B cell (primary cell): ENCODE results near the gene RAD51B. TPM values are rescaled to one million over a fixed set of nuclear protein-coding genes. Genes with fewer than 3 reads are reported as not detected.

Experiments used
- ATAC-seq: fragments of 200-7000 bp; cut with Tn5 transposase; one replicate; pipeline ENCODE4 v1.10.0; 2021; ENCODE audit warnings: low read depth, mild to moderate bottlenecking, moderate number of reproducible peaks, moderate library complexity
- CTCF ChIA-PET: fragments of 350-600 bp; sonication (Branson Sonifier 250); formaldehyde crosslinking; loops from one replicate; lab custom pipeline; 2021; ENCODE audit warnings: antibody characterized with exemption, inconsistent platforms; lab: Charles Lee
- POLR2A ChIA-PET: fragments of 350-600 bp; sonication (Branson Sonifier 250); formaldehyde crosslinking; loops from one replicate; lab custom pipeline; 2021; ENCODE audit warnings: antibody characterized with exemption; lab: Charles Lee
- DNase-seq: peaks from one replicate; pipeline ENCODE4 v3.0.0; 2013
- H2AFZ ChIP-seq: 2 replicates; pipeline ENCODE4 v1.6.1; 2012; ENCODE audit warnings: mild to moderate bottlenecking, low read depth, low read length; ENCODE audit not compliant: insufficient read depth, poor library complexity, severe bottlenecking
- H3K27ac ChIP-seq, 2 donors: 1 replicate in 1 of 2; 2 replicates in 1 of 2; pipeline ENCODE4 v1.5.1; 2012 to 2013; ENCODE audit warnings: low read length in 2 of 2, mild to moderate bottlenecking in 2 of 2, moderate library complexity in 1 of 2
- H3K27me3 ChIP-seq, 4 experiments: fragments of 200-600 bp in 1 of 4; sonication (generic) in 1 of 4; replicated peaks in 1 of 4; 1 replicate in 2 of 4; 2 replicates in 2 of 4; pipeline versions ENCODE4 v1.6.1 to v1.7.0; 2013 to 2016; ENCODE audit warnings: low read length in 3 of 4, mild to moderate bottlenecking in 2 of 4, mixed read lengths in 1 of 4, moderate library complexity in 1 of 4; ENCODE audit not compliant: insufficient read depth in 4 of 4, control insufficient read depth in 3 of 4; ENCODE audit errors: control extremely low read depth in 1 of 4
- H3K36me3 ChIP-seq, 2 experiments: replicated peaks in 1 of 2; 1 replicate in 1 of 2; 2 replicates in 1 of 2; pipeline versions ENCODE4 v1.6.1 to v1.7.1; 2013; ENCODE audit warnings: low read length in 1 of 2; ENCODE audit not compliant: insufficient read depth in 2 of 2, control insufficient read depth in 1 of 2; ENCODE audit errors: control extremely low read depth in 1 of 2, extremely low read depth in 1 of 2
- H3K4me1 ChIP-seq, 2 donors: fragments of 200-600 bp in 1 of 2; sonication (generic) in 1 of 2; 1 replicate in 1 of 2; 2 replicates in 1 of 2; pipeline versions ENCODE4 v1.5.1 to v1.6.1; 2013 to 2017; ENCODE audit warnings: low read length in 2 of 2; ENCODE audit not compliant: control insufficient read depth in 2 of 2, insufficient read depth in 2 of 2
- H3K4me2 ChIP-seq: replicated peaks from 2 replicates; pipeline ENCODE3; 2012; ENCODE audit warnings: mild to moderate bottlenecking, low read depth, low read length; ENCODE audit not compliant: poor library complexity, severe bottlenecking
- H3K4me3 ChIP-seq, 5 experiments: fragments of 200-600 bp in 1 of 5; sonication (generic) in 1 of 5; 1 replicate in 3 of 5; 2 replicates in 2 of 5; pipeline versions ENCODE4 v1.5.1 to v1.7.0; 2011 to 2016; ENCODE audit warnings: low read length in 4 of 5, mild to moderate bottlenecking in 4 of 5, low read depth in 2 of 5, control low read depth in 1 of 5, moderate library complexity in 1 of 5; ENCODE audit not compliant: insufficient read depth in 1 of 5; ENCODE audit errors: control extremely low read depth in 1 of 5, extremely low read depth in 1 of 5
- H3K79me2 ChIP-seq: fragments of 200-600 bp; sonication (generic); one replicate; pipeline ENCODE4 v1.6.0; 2016; ENCODE audit warnings: low read length; ENCODE audit not compliant: control insufficient read depth, insufficient read depth
- H3K9ac ChIP-seq: fragments of 200-600 bp; sonication (generic); 2 replicates; pipeline ENCODE4 v1.6.1; 2017; ENCODE audit warnings: mild to moderate bottlenecking, low read length, moderate library complexity
- H3K9me3 ChIP-seq, 3 donors: one replicate each; pipeline versions ENCODE4 v1.6.1 to v1.7.1; 2013; ENCODE audit warnings: low read length in 2 of 3; ENCODE audit not compliant: control insufficient read depth in 2 of 3, insufficient read depth in 1 of 3; ENCODE audit errors: control extremely low read depth in 1 of 3
- H4K20me1 ChIP-seq: 2 replicates; pipeline ENCODE4 v1.6.0; 2012; ENCODE audit warnings: mild to moderate bottlenecking, low read length; ENCODE audit not compliant: insufficient read depth, control insufficient read depth, poor library complexity, severe bottlenecking
- H3K27ac Mint-ChIP-seq: one replicate; pipeline ENCODE4 v1.8.0; 2021; ENCODE audit warnings: mixed read lengths
- H3K27me3 Mint-ChIP-seq: one replicate; pipeline ENCODE4 v1.8.0; 2021; ENCODE audit warnings: mixed read lengths
- H3K4me1 Mint-ChIP-seq: one replicate; pipeline ENCODE4 v1.8.0; 2021; ENCODE audit warnings: mixed read lengths
- H3K4me3 Mint-ChIP-seq: one replicate; pipeline ENCODE4 v1.8.0; 2021; ENCODE audit warnings: mixed read lengths
- H3K9me3 Mint-ChIP-seq: one replicate; pipeline ENCODE4 v1.8.0; 2022; ENCODE audit warnings: mixed read lengths; ENCODE audit not compliant: insufficient read depth
- EZH2 ChIP-seq: IDR thresholded peaks from 2 replicates; pipeline ENCODE4 v1.6.1; 2012; ENCODE audit warnings: borderline replicate concordance, low read depth, mild to moderate bottlenecking, moderate library complexity, low read length; ENCODE audit not compliant: insufficient read depth, poor library complexity, severe bottlenecking
- WGBS: methylation state at CpG from one replicate; pipeline ENCODE4 v1.1.5; 2013; ENCODE audit warnings: missing lambda C conversion rate; ENCODE audit not compliant: insufficient coverage; 5-methylcytosine and 5-hydroxymethylcytosine counted together
- intact Hi-C: fragments of 100-400 bp; cut with micrococcal nuclease; formaldehyde crosslinking; loops from one replicate; pipeline ENCODE4 v1.10.0; 2022
- polyA plus RNA-seq: library from polyadenylated mRNA; depleted of rRNA; stranded (reverse); fragments of >200 nt; gene quantifications from 2 replicates; pipeline ENCODE4 v1.2.3, GENCODE V29; 2012
- total RNA-seq, 2 donors: library from RNA; stranded (reverse); fragments of 120-200 nt in 1 of 2; gene quantifications; 1 replicate in 1 of 2; 2 replicates in 1 of 2; pipeline versions ENCODE4 v1.2.3 to v1.2.4, GENCODE V29; 2013 to 2022
- TF ChIP-seq, protein P1 (sequence below): fragments of 200-600 bp; IDR thresholded peaks from one replicate; pipeline ENCODE4 v1.8.0; 2022; ENCODE audit warnings: antibody characterized with exemption, mild to moderate bottlenecking

The RAD51B gene
- total and polyA plus RNA-seq, 2 donors (not counting 1 experiment from before 2014, with no cell fraction given) = 6.5 to 60.6 TPM

DNA sequence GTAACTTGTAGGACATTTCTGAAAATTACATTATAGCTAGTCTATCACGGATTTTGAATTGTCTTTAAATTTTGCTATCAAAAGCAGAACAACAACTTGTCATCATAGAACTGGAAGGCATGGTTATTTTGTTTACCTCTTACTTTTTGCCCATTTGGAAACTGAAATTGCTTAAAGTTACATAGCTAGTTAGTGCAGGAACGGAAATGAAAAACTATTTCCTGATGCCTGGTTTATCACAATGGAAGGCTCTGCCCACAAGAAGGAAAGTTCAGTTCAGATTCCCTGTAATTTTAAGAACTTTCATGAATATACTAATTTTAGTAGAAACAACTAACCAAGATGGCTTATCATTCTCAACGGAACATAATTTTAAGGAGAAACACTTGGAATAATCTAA, 427.7 kb downstream of the RAD51B start:
- Histone ChIP-seq H3K9me3 (no peaks in the 10 kb centered on the region), H3K36me3 (no peaks in the 10 kb centered on the region), H3K4me1 (peaks cover 40 to 51% of the 10 kb centered on the region in 2 donors), H3K27ac (no peak overlapping the region), H3K79me2 (peaks cover 24% of the 10 kb centered on the region), H3K4me2 (no peak overlapping the region), H3K9ac (no peak overlapping the region), H3K27me3 (no peaks in the 10 kb centered on the region), H2AFZ (no peak overlapping the region), H4K20me1 (no peaks in the 10 kb centered on the region), H3K4me3 (no peak overlapping the region)
- no CpG with 5 or more reads among the region's 3 CpGs for WGBS
- peaks cover 57% of the 10 kb centered on the region for H3K4me1 Mint-ChIP-seq
- intact Hi-C loops = loop anchor here (5.0 kb wide), 3 partner anchors 80 to 860 kb away; no protein-coding TSS in a partner anchor
- ChIA-PET POLR2A (interaction anchor here (0.8 to 6.6 kb wide), 4 partner anchors 542 to 572 kb away, joined by 3 to 57 read pairs (median 26); partner anchors contain the start of gene ZFP36L1), CTCF (interaction anchor here (0.6 to 11.9 kb wide), 26 partner anchors 9 to 861 kb away, joined by 3 to 252 read pairs (median 5); partner anchors contain the start of gene ZFP36L1)
- H3K9me3 Mint-ChIP-seq = no peaks in the 10 kb centered on the region
- no peak for TF ChIP-seq EZH2
- TF ChIP-seq, protein P1, sequence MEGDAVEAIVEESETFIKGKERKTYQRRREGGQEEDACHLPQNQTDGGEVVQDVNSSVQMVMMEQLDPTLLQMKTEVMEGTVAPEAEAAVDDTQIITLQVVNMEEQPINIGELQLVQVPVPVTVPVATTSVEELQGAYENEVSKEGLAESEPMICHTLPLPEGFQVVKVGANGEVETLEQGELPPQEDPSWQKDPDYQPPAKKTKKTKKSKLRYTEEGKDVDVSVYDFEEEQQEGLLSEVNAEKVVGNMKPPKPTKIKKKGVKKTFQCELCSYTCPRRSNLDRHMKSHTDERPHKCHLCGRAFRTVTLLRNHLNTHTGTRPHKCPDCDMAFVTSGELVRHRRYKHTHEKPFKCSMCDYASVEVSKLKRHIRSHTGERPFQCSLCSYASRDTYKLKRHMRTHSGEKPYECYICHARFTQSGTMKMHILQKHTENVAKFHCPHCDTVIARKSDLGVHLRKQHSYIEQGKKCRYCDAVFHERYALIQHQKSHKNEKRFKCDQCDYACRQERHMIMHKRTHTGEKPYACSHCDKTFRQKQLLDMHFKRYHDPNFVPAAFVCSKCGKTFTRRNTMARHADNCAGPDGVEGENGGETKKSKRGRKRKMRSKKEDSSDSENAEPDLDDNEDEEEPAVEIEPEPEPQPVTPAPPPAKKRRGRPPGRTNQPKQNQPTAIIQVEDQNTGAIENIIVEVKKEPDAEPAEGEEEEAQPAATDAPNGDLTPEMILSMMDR = no peak
- H3K4me3 Mint-ChIP-seq = no peak overlapping the region
- H3K27ac Mint-ChIP-seq = no peak overlapping the region
- no peaks in the 10 kb centered on the region for H3K27me3 Mint-ChIP-seq
- ATAC-seq = no peak
- DNase-seq = no peak

DNA sequence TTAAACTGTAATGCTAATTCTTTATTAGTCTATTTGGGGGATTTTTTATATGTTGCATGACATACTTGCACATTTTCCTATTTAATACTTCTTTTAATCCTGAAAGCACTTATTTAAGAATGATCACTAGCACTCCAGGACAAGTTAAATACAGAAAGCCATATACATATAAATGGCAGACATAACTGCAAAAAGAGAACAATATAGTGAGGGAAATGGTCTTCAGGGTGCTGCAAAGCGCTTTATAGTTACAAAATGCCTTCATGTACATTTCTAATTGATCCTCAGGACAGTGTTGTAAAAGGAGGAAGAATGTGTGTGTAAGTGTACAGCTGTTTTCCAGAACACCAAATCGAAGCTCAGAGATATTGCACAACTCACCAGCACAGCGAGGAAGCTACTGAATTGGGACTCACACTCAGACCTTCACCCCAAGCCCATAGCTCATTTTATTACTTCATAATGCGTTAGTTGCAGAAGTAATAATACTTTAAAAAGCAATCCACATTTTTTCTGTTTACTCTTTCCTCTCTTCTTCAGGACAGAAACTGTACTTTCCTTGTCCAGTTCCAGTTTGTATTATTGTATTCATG, 428.2 kb downstream of the RAD51B start:
- H3K4me1 Mint-ChIP-seq = peaks cover 60% of the 10 kb centered on the region

More for the DNA sequence above, 428.2 kb downstream of the RAD51B start:
- TF ChIP-seq, protein P1 = no peak
- no peak for TF ChIP-seq EZH2
- ATAC-seq (no peak), DNase-seq (no peak)
- Mint-ChIP-seq H3K27ac (peak overlapping the region; percentile 88), H3K4me3 (no peak overlapping the region), H3K27me3 (no peaks in the 10 kb centered on the region), H3K9me3 (no peaks in the 10 kb centered on the region)
- H3K36me3 ChIP-seq = no peaks in the 10 kb centered on the region
- ChIA-PET CTCF (interaction anchor here (0.6 to 11.9 kb wide), 28 partner anchors 9 to 861 kb away, joined by 3 to 252 read pairs (median 5); partner anchors contain the start of gene ZFP36L1), POLR2A (interaction anchor here (0.8 to 6.6 kb wide), 4 partner anchors 541 to 571 kb away, joined by 3 to 57 read pairs (median 26); partner anchors contain the start of gene ZFP36L1)
- peak overlapping the region in 1 of 2 donors; percentile 73 for H3K27ac ChIP-seq
- H3K4me1 ChIP-seq = peaks cover 40 to 54% of the 10 kb centered on the region in 2 donors
- H4K20me1 ChIP-seq = no peaks in the 10 kb centered on the region
- H2AFZ ChIP-seq = peak overlapping the region; percentile 4
- peaks cover 28% of the 10 kb centered on the region for H3K79me2 ChIP-seq
- no CpG with 5 or more reads among the region's 4 CpGs for WGBS
- no peaks in the 10 kb centered on the region for H3K9me3 ChIP-seq
- H3K4me2 ChIP-seq = peak overlapping the region; percentile 10
- intact Hi-C loops = loop anchor here (1.0 to 5.0 kb wide), 14 partner anchors 20 to 860 kb away; no protein-coding TSS in a partner anchor
- no peak overlapping the region for H3K9ac ChIP-seq
- H3K4me3 ChIP-seq = no peak overlapping the region
- H3K27me3 ChIP-seq = no peaks in the 10 kb centered on the region
